ES-I3 (cell line): ENCODE results near the gene POU6F2.
A peak's percentile ranks its signal among the peaks of the same experiment; 100 is the strongest.

Source experiments
- H3K36me3 ChIP-seq: 2 replicates; pipeline ENCODE4 v1.6.1; 2013; ENCODE audit warnings: mild to moderate bottlenecking, low read length, control low read depth, moderate library complexity; ENCODE audit not compliant: insufficient read depth
- H3K4me1 ChIP-seq: 2 replicates; pipeline ENCODE4 v1.6.1; 2013; ENCODE audit warnings: mild to moderate bottlenecking, control low read depth, low read length; ENCODE audit not compliant: insufficient read depth
- H3K9ac ChIP-seq: 2 replicates; pipeline ENCODE4 v1.6.1; 2013; ENCODE audit warnings: low read depth, mild to moderate bottlenecking, low read length, moderate library complexity
- H3K9me3 ChIP-seq: 2 replicates; pipeline ENCODE4 v1.6.1; 2013; ENCODE audit warnings: mild to moderate bottlenecking, low read length, moderate library complexity; ENCODE audit not compliant: control insufficient read depth, insufficient read depth

Gene POU6F2

GRCh38 chr7:39458061-39458745 is 480.5 kb downstream of the POU6F2 start:
- Histone ChIP-seq H3K9ac (no peak overlapping the region), H3K36me3 (no peaks in the 10 kb centered on the region), H3K9me3 (no peaks in the 10 kb centered on the region), H3K4me1 (peaks cover 7% of the 10 kb centered on the region; the same call in 1 of the 2 replicates)

- no peaks in the 10 kb centered on the region for H3K9me3 ChIP-seq
- peaks cover 12% of the 10 kb centered on the region; the same call in 1 of the 2 replicates for H3K4me1 ChIP-seq
- no peak overlapping the region for H3K9ac ChIP-seq
- H3K36me3 ChIP-seq: no peaks in the 10 kb centered on the region
These were observed 481.9 kb downstream of the POU6F2 start for GRCh38 chr7:39459636-39460035.

GRCh38 chr7:39460486-39460885 is 482.8 kb downstream of the POU6F2 start:
- no peaks in the 10 kb centered on the region for H3K9me3 ChIP-seq
- no peaks in the 10 kb centered on the region for H3K36me3 ChIP-seq
- H3K4me1 ChIP-seq: peaks cover 12% of the 10 kb centered on the region; the same call in 1 of the 2 replicates
- H3K9ac ChIP-seq: no peak overlapping the region

- H3K36me3 ChIP-seq: no peaks in the 10 kb centered on the region
- H3K9ac ChIP-seq: no peak overlapping the region
These were observed 483.6 kb downstream of the POU6F2 start for GRCh38 chr7:39461263-39461820.

GRCh38 chr7:39463252-39463651 is 485.5 kb downstream of the POU6F2 start:
- Histone ChIP-seq H3K4me1 (peaks cover 12% of the 10 kb centered on the region; the same call in 1 of the 2 replicates), H3K9ac (no peak overlapping the region), H3K36me3 (no peaks in the 10 kb centered on the region), H3K9me3 (no peaks in the 10 kb centered on the region)

More at GRCh38 chr7:39461263-39461820, 483.6 kb downstream of the POU6F2 start:
- Histone ChIP-seq H3K9me3 (no peaks in the 10 kb centered on the region), H3K4me1 (peaks cover 12% of the 10 kb centered on the region; the same call in 1 of the 2 replicates)

GRCh38 chr7:39464350-39465054 is 486.8 kb downstream of the POU6F2 start:
- Histone ChIP-seq H3K9ac (no peak overlapping the region), H3K9me3 (no peaks in the 10 kb centered on the region), H3K4me1 (peaks cover 12% of the 10 kb centered on the region; the same call in 1 of the 2 replicates), H3K36me3 (no peaks in the 10 kb centered on the region)

GRCh38 chr7:39465055-39465929 is 487.6 kb downstream of the POU6F2 start:
- Histone ChIP-seq H3K9me3 (no peaks in the 10 kb centered on the region), H3K36me3 (no peaks in the 10 kb centered on the region), H3K4me1 (peaks cover 9% of the 10 kb centered on the region; the same call in 1 of the 2 replicates), H3K9ac (peak overlapping the region; percentile 9; the same call in 1 of the 2 replicates)

GRCh38 chr7:39468261-39468660 is 490.6 kb downstream of the POU6F2 start:
- Histone ChIP-seq H3K9ac (no peak overlapping the region), H3K36me3 (no peaks in the 10 kb centered on the region), H3K4me1 (peaks cover 5% of the 10 kb centered on the region; the same call in 1 of the 2 replicates), H3K9me3 (no peaks in the 10 kb centered on the region)

GRCh38 chr7:39468808-39469374 is 491.2 kb downstream of the POU6F2 start:
- no peaks in the 10 kb centered on the region for H3K9me3 ChIP-seq
- H3K4me1 ChIP-seq: peaks cover 5% of the 10 kb centered on the region; the same call in 1 of the 2 replicates
- H3K36me3 ChIP-seq: no peaks in the 10 kb centered on the region
- H3K9ac ChIP-seq: no peak overlapping the region

- no peaks in the 10 kb centered on the region for H3K4me1 ChIP-seq
- no peaks in the 10 kb centered on the region for H3K9me3 ChIP-seq
- no peak overlapping the region for H3K9ac ChIP-seq
- no peaks in the 10 kb centered on the region for H3K36me3 ChIP-seq
These were observed 503.2 kb downstream of the POU6F2 start for GRCh38 chr7:39480901-39481300.

GRCh38 chr7:39488467-39489393 is 511.0 kb downstream of the POU6F2 start:
- Histone ChIP-seq H3K4me1 (no peaks in the 10 kb centered on the region), H3K36me3 (no peaks in the 10 kb centered on the region), H3K9ac (no peak overlapping the region), H3K9me3 (no peaks in the 10 kb centered on the region)

- Histone ChIP-seq H3K9me3 (no peaks in the 10 kb centered on the region), H3K4me1 (no peaks in the 10 kb centered on the region), H3K36me3 (no peaks in the 10 kb centered on the region), H3K9ac (no peak overlapping the region)
These were observed 512.6 kb downstream of the POU6F2 start for GRCh38 chr7:39490296-39490695.

- H3K36me3 ChIP-seq: no peaks in the 10 kb centered on the region
- no peaks in the 10 kb centered on the region for H3K4me1 ChIP-seq
- H3K9ac ChIP-seq: no peak overlapping the region
- no peaks in the 10 kb centered on the region for H3K9me3 ChIP-seq
These were observed 516.2 kb downstream of the POU6F2 start for GRCh38 chr7:39493934-39494333.
